HG03354 (cell line): ENCODE data around the gene PISD.
"Not testable (repeated sequence)": the region's sequence is repeated elsewhere in the genome, so short reads cannot be mapped to it uniquely, and the experiment has no call there.

Experiments used
- ATAC-seq: cut with Tn5 transposase; IDR thresholded peaks from one replicate; pipeline ENCODE4 v1.9.1; 2021; ENCODE audit warnings: mild to moderate bottlenecking; ENCODE audit not compliant: unreplicated experiment, poor library complexity, severe bottlenecking

The PISD gene

DNA sequence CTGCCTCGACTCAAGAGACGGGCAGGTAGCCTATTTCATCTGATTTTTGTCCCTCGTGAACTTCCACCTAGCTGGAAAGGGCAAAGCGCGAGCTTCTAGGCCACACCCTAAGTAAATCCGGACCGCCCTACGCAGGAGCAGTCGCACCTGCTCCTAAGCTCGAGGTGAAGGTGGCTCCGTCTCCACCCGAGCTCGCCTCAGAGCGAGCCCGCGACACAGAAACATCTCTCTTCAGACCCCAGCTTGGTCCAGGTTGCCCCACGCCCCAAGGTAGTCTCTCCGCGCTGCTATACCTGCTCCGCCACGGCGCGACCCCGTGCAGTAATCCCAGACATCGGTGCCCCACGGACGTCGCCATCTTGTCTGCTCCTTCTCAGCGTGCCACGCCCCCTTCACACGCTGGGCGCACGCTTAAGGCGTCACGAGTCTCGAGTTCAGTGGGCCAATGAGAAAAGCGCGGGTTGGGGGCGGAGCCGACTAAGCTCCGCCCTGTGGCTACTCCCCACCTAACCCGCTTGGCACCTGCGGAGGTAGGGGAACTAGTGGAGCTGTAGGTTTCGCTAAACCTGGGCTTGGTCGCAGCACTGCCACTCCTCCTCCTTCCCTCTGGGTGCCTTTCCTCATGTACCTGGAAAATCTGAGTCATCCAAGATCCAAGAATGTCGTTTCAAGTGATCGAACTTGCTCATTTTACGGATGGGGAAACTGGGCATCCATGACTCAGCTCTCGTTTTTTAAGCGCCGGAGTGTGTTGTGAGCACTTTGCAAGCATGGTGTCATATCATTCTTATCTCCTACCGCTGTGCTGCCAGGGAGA is at the start of gene PISD:
TSS of gene PISD (minus strand) at position 365 of the 817 bp plus-strand sequence. CDS start at position 358, 7 bp downstream.
- ATAC-seq, result peak; percentile 93

DNA sequence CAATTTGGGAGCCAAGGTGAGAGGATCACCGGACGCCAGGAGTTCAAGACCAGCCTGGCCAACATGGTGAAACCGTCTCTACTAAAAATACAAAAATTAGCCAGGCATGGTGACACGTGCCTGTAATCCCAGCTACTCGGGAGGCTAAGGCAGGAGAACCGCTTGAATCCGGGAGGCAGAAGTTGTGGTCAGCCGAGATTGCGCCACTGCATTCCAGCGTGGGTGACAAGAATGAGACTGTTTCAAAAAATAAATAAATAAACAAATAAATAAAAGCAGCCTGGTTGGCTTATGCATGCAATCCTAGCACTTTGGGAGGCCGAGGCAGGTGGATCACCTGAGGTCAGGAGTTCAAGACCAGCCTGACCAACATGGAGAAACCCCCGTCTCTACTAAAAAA is 49.2 kb upstream of the PISD start:
- not testable (repeated sequence) for ATAC-seq

DNA sequence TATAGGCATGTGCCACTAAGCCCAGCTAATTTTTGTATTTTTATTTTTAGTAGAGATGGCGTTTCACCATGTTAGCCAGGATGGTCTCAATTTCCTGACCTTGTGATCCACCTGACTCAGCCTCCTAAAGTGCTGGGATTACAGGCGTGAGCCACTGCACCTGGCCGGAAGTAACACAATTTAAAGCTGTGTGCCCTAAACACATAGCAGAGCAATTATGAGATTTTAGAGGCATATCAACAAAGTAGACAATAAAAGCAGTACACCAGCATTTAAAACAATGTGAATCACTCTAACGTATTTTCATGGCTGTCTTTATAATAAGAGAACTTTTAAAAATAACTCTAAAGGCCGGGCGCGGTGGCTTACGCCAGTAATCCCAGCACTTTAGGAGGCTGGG is 45.5 kb upstream of the PISD start:
- ATAC-seq, result no peak

DNA sequence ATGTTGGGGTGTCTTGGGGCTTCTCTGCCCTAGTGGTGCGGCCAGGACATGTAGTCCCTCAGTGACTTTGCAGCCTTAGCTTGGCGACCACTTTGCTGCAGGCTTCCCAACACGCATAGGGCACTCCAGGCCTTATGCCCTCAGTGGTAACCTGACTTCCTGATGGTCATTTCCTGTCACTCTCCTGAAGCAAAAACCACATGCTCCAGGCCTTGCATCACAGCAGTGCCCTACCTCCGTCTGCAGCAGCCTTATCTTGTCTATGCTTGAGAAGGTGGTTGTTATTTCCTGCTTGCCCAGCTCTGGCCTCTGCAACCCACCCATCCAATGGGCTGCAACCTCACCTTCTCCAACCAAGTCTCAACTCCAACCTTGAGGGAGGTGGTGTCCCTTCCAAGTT is 33.4 kb upstream of the PISD start:
- ATAC-seq, result no peak

DNA sequence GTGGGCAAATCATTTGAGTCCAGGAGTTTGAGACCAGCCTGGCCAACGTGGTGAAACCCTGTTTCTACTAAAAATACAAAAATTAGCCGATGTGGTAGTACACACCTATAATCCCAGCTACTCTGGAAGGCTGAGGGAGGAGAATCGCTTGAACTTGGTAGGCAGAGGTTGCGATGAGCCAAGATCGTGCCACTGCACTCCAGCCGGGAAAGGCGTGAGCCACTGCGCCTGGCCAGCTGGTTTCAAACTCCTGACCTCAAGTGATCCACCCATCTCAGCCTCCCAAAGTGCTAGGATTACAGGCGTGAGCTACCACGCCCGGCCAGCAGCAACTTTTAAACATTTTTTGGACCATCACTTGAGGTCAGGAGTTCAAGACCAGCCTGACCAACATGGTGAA is 32.0 kb upstream of the PISD start:
- ATAC-seq, result not testable (repeated sequence)

DNA sequence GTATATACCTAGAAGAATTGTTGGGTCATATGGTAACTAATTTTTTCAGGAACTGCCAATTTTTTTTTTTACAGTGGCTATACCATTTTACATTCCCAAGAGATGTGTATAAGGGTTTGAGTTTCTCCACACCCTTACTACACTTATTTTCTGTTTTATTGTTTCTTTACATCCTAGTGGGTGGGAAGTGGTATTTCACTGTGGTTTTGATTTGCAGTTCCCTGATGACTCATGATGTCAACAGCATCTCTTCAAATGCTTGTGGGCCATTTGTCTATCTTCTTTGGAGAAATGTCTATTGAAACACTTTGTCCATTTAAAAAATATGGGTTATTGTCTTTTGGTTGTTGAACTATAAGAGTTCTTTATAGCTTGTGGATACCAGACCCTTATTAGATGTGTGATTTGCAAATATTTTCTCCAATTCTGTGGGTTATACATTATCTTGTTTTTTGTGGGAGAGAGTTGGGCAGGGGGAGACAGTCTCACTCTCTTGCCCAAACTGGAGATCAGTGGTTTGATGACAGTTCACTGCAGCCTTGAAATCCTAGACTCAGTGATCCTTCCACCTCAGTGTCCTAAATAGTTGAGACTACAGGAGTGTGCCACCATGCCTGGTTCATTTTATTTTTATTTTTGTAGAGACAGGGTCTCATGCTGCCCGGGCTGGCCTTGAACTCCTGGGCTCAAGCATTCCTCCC is 30.3 kb upstream of the PISD start:
- ATAC-seq, result no peak

DNA sequence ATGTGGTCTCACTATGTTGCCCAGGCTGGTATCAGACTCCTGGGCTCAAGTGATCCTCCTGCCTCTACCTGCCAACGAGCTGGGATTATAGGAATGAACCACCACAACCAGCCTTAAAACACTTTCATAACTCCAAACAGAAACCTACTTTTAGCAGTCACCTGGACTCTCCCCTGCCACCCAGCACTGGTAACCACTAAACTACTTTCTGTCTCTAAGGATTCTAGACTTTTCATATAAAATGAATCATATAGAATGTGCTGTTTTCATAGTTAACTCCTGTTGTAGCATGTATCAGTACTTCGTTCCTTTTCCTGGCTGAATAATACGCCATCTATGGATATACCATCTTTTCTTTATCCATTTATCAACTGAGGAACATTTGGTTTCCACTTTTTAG is 29.4 kb upstream of the PISD start:
- no peak for ATAC-seq

DNA sequence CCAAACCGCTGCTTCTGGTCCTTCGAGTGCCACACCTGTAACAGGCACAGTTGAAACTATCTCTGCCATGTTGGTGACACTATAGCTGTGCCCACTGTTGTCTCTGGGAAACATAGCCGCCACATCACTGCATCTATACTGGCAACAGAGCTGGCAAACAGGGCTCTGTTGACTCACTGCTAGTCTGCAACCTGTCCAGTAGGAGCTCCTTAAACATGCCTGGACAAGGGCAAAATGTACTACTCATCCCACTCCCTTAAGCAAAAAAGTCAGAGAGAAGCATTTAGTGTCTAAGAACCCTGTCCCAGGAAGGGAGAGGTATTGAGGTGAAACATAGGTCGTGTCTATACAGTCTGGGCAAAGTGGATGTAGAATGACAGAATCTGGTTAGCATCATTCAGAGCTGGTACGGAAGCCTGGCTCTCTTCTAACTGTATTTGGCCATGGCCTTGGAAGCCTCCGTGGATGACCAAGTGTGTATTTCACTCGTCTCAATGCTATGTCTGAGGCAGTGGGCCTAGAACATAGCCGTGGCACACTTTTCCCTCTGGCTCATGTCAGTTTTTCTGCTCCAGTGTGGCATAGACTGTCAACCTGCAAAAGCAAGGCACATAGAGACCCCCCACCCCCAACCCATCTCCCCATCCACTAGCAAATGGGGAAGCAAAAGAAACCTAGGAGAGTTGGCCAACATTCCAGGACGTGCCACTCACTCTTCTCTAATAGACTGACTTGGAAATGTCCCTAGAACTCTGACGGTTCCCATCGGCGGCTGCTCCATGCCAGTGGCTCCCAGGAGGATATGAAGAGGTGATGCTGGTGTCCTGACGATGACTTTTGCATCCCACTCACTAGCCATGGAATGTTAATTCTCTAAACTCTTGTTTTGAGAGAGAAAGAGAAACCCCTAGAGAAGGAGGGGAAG is 21.4 kb upstream of the PISD start:
- ATAC-seq, result no peak

DNA sequence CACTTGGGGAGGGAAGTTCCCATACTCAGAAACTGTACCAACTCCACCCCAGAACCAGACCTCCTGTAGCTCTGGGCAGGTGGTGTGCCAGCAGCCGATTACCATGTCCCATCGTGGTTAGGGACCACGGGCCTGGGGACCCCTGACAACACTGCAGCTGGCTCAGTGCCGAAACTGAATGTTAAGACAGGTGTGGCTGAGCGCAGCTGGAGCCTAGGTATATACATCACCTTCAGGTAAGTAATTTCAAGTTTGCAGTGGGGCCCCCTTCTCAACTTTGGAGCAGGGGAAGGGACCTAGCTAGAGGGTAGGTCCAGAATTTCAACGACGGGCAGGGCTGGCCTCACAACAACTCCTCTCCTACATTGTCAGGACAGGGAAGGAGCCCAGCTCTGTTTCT is 20.7 kb upstream of the PISD start:
- no peak for ATAC-seq

DNA sequence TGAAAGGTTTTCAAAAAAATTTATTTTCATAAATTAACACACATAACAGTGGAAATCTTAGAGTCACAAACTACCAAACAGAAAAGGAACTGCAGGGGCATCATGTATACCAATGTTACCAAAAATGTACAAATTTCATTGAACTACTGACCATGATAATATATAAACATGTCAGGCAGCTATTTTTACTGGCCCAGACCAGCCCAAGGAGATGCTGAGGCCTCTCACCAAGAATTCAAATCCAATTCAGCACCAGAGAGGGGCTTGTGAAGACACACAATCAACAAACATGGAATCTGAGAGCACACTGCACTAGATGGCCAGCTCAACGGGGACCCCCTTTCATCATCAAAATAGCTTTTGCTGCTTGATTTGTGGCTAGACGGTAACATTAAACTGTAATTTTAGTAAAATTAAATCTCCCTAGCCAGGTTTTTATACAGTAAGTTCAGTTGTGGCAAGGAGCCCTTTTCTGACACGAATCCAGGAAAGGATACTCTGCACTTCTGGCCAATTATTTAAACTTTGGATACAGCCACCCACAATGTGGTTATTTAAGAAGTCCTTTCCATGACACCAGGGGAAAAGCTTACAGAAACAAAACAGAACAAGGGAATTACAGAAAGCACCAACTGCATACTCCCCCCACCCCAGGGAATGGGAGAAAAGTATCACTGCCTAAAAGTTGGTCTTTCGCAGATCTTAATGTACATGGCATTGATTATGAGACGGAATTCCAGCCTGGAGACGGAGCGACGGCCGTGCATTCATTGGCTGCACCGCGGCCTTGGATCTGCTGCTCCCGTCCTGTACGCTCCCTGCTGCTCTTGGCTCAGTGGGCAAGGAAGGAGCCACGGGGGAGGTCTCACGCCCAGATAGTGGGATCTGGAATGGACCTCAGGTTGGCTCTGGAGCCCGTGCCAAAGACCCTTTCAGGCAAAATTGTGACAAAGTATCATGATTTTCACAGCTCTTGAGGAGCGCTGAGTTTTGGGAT is 19.6 kb upstream of the PISD start:
- no peak for ATAC-seq

DNA sequence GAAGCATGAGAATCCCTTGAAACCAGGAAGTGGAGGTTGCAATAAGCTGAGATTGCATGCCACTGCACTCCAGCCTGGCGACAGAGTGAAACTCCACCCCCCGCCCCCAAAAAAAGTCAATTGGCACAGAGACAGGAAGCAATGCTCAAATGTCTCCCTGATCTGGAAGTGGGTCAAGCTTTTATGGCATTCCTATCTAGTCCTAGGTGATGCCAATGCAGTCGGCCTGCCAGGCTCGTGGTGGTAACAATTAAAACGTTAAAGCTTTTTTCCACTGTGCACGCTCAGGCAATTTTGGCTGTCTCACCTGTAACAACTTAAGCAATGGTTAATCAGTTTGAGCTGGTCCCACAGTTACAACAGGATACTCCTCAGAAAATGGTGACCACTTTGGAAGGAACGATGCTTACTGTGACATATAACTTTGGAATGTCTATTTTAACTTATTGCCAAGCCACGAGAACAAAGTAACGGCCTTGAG is 18.9 kb upstream of the PISD start:
- no peak for ATAC-seq

DNA sequence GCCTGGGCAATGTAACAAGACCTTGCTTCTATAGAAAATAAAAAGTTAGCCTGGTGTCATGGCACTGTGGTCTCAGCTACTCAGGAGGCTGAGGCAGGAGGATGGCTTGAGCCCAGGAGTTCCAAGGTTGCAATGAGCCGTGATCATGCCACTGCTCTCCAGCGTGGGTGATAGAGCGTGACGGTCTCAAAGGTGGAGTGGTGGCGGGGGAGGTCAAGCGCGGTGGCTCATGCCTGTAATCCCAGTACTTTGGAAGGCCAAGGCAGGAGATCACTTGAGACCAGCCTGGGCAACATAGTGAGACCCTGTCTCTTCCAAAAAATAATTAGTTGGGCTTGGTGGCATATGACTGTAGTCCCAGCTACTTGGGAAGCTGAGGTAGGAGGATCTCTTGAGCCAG is 16.7 kb upstream of the PISD start:
- ATAC-seq, result no peak

DNA sequence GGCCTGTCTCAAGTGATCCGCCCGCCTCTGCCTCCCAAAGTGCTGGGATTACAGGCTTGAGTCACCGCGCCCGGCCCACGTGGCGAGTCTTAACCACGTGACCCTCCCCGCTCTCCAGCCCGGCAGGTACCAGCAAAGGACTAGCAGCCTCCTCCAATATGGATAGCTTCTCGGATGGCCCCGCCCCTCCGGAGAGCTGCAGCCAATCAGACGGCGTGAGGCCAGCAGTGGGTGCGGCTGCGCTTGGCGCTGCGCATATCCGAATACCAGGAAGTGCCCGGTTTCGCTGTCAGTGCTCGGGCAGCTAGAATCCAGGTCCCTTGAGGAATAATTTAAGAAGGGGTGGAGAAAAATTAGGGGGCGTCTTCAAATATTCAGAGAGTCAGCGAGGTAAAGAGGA is 14.7 kb upstream of the PISD start:
- peak; percentile 96 for ATAC-seq

DNA sequence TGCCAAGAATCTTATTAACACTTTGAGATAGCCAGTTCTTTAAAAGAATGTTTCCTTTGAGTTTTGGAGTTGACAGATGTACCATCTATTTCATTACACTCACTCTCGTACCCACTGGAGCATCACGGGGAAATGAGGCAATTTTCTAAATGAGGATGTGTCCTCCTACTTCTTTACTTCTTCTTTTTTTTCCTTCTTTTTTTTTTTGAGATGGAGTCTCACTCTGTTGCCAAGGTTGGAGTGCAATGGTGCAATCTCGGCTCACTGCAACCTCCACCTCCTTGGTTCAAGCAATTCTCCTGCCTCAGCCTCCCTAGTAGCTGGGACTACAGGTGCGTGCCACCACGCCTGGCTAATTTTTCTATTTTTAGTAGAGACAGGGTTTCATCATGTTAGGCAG is 12.2 kb upstream of the PISD start:
- ATAC-seq, result not testable (repeated sequence)

DNA sequence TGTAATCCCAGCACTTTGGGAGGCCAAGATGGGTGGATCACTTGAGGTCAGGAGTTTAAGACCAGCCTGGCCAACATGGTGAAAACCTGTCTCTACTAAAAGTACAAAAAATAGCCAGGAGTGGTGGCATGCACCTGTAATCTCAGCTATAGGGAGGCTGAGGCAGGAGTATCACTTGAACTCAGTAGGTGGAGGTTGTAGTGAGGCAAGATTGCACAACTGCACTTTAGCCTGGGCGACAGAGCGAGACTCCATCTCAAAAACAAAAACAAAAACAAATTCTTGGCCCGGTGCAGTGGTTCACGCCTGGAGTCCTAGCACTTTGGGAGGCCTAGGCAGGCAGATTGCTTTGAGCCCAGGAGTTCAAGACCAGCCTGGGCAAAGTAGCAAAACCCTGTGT is 6.8 kb upstream of the PISD start:
- not testable (repeated sequence) for ATAC-seq

DNA sequence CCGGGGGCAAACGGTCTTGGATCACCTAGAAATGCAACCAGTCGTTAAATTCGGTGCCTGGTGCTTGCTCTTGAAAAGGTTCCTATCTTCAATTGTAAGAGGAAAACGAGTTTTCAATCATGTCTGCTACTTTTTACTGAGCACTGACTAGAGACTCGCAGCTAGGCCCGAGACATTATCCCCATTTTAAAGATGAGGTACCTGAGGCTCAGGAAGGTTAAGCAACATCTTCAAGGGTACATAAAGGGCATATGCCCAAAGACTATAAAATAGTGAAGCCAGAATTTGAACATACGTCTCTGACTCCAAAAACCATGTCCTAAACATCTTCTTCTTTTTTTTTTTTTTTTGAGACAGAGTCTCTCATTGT is 638 bp upstream of the PISD start:
- ATAC-seq, result no peak

DNA sequence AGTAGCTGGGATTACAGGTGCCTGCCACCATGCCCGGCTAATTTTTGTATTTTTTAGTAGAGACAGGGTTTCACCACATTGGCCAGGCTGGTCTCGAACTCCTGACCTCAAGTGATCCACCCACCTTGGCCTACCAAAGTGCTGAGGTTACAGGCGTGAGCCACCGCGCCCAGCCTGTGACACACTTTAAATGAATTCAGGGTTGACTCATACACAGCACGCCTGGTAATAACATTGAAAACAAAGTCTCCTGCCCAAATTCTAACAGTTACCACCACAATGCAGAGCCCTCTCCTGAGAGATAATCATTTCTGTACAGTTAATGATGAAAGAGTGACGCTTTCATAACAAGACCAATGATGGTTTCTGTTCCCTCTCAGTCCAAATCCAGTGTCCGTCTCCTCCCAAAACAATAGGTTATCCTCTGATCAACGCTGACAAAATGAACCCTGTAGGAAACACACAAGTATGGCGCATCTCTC is 1.1 kb downstream of the PISD start:
- not testable (repeated sequence) for ATAC-seq

DNA sequence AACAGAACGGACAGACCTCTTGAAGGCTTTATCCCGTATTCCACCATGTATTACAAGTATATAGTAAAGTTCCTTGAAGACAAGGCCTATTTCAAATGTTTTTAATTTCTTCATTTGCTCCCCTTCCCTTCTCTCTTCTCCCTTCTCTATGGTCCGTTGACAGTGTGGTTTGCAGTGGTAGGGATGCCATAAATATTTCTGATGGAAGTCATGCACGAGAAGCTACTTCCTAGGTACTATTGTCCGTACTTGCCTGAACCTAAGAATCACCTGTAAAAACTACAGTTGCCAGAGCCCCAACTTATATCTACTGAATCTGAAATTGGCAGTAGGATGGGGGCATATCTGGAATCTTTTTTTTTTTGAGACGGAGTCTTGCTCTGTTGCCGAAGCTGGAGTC is 2.8 kb downstream of the PISD start:
- no peak for ATAC-seq

DNA sequence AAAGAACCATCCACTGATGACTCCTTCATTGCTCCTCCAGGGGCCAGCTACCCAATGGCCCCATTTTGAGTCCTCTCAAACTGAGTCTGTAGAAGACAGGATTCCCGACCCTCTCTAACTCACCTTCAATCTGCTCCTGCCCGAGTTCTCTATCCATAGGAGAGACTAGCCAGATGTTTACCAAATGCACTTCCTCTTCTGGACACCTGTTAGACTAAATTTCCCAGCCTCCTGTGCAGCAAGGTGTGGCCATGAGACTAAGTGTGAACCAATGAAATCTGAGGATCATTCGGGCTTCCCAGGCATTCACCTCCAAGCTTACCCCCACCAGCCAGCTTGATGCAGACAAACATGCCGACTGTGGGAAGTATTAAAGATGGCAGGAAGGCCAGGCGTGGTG is 7.6 kb downstream of the PISD start:
- ATAC-seq, result no peak
